RPMI8226 (cell line): ENCODE data around the gene HOXC4.
"Not testable (repeated sequence)": the region's sequence is repeated elsewhere in the genome, so short reads cannot be mapped to it uniquely, and the experiment has no call there.

Experiments
- DNase-seq: peaks from one replicate; pipeline ENCODE4 v3.0.0-alpha.2; 2015

Gene HOXC4

DNA sequence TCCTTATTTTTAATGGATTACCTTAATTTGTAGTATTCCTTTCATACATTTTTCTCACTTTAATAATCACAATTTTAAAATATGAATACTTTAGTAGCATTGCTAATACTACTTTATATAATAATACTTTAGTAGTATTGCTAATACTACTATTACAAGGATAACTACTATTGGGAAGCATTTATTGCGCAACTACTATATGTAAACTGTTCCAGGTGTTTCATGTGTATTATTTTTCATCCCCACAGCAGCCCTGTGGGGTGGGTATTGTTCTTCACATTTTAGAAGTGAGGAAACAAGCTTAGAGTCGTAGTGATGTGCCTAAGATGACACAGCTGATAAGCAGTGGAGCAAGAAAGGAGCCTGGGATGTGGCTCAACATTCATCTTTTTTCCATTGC lies 45.0 kb downstream of the HOXC4 start:
- not testable (repeated sequence) for DNase-seq

DNA sequence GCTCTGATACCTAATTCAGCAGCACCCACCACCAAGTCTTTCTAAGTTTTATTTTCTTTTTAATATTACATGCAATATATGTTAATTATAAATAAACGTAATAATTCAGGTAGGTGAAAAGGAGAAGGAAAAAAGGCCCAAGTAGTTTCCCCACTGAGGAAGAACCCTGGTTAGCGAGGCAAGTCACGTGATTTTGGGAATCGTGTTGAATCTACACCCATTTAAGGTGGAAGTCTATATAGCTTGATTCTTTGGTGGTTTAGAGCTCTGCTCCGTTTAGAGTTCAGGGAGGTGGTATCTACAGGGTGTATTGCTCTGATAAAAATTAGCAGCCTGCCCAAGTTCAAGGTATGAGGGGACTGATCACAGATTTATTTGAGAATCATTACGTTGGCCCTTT lies 47.0 kb downstream of the HOXC4 start:
- not testable (repeated sequence) for DNase-seq

DNA sequence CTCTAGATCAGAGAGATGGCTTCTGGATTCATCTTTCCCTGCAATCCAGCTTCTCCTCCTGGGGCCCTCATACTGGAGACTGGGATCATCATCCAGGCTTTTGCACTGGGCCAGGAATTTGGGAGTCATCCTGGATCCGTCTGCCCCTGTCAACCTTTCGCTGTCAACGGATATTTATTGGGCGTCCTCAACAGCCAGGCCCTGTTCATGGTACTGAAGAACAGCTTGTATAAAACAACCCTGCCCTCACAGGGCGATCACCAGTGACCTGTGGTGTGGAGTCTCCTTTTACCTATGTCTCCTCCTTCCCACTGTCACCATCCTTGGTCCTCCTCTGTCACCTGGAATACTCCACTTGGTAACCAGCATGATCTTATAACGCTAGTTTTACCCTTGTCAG lies 48.6 kb downstream of the HOXC4 start:
- DNase-seq: not testable (repeated sequence)

DNA sequence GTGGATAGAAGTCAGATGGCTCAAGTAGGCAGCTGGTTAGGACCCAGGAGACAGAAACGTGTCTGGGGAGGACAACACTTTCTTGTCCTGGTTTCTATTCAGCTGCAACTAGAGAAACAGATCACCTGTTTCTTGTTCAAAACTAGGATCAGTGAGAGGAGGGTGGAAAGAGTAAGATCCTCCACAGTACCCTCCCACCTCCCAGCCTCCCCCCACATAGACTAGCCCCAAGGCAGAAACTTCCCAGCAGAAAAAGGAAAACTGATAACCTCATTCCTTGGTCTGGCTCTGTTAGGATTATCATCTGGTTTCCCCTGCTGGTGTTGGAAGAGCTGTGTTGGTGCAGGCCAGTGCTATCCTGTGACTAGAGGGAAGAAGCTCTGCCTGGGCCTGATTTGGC lies 50.2 kb downstream of the HOXC4 start:
- DNase-seq: not testable (repeated sequence)
